ENCODE measurements around the gene CNN3. TPM values are rescaled to one million over a fixed set of nuclear protein-coding genes. Genes with fewer than 3 reads are reported as not detected.

CNN3 gene
- total and polyA plus RNA-seq, 4 donors, result 43.9 to 87.4 (median 69.6) TPM

GRCh38 chr1:94974824-94975223 lies 47.9 kb upstream of the CNN3 start (continued):
- TF ChIP-seq REST (IDR thresholded peaks at IDR 0.05) (no peak), HNF4A (conservative IDR thresholded peaks at IDR 0.05) (no peak), JUND (IDR thresholded peaks at IDR 0.05) (no peak)

GRCh38 chr1:94974241-94974640 lies 47.3 kb upstream of the CNN3 start:
- Histone ChIP-seq H3K9me3 (ENCODE audit: control insufficient read depth in 4 of 4, low read length in 3 of 4) (no peaks in the 10 kb centered on the region), H3K4me3 (ENCODE audit: low read depth in 1 of 3, low read length in 3 of 3) (no peak overlapping the region), H3K27me3 (ENCODE audit: control insufficient read depth in 4 of 4, insufficient read depth in 4 of 4, low read length in 3 of 4) (no peaks in the 10 kb centered on the region), H3K9ac (ENCODE audit: low read depth in 1 of 2, low read length in 2 of 2) (no peak overlapping the region), H3K4me1 (ENCODE audit: control insufficient read depth in 4 of 4, insufficient read depth in 4 of 4, low read length in 3 of 4) (no peaks in the 10 kb centered on the region), H3K27ac (ENCODE audit: low read depth in 1 of 2, low read length in 2 of 2) (peak overlapping the region; percentile 29 to 50), H3K36me3 (ENCODE audit: control insufficient read depth in 4 of 4, insufficient read depth in 3 of 4, low read depth in 1 of 4, low read length in 3 of 4) (no peaks in the 10 kb centered on the region)
- TF ChIP-seq RAD21 (IDR thresholded peaks at IDR 0.05), result peak in 1 of 2 donors; percentile 4
- TF ChIP-seq MAX (IDR thresholded peaks at IDR 0.05), result peak; percentile 10
- no peak for TF ChIP-seq FOXA1 (IDR thresholded peaks at IDR 0.05)
- no peak for TF ChIP-seq EGR1 (IDR thresholded peaks at IDR 0.05; ENCODE audit: low read depth in 2 of 2)
- TF ChIP-seq JUND (IDR thresholded peaks at IDR 0.05), result peak in 1 of 2 donors; percentile 19
- TF ChIP-seq SP1 (IDR thresholded peaks at IDR 0.05), result no peak
- WGBS, result 73% methylated on average over 1 of the region's 1 CpG
- DNase-seq (ENCODE audit: low spot score), result no peak

- H3K27me3 ChIP-seq (ENCODE audit: control insufficient read depth in 4 of 4, insufficient read depth in 4 of 4, low read length in 3 of 4), result no peaks in the 10 kb centered on the region
- WGBS, result 91% methylated on average over 8 of the region's 8 CpGs
- H3K27ac ChIP-seq (ENCODE audit: low read depth in 1 of 2, low read length in 2 of 2), result peak overlapping the region; percentile 23 to 37
- no peak overlapping the region for H3K9ac ChIP-seq (ENCODE audit: low read depth in 1 of 2, low read length in 2 of 2)
- TF ChIP-seq RXRA (IDR thresholded peaks at IDR 0.05) (no peak), ZBTB33 (IDR thresholded peaks at IDR 0.05) (no peak), HNF4A (conservative IDR thresholded peaks at IDR 0.05) (no peak), NR2F2 (IDR thresholded peaks at IDR 0.05) (no peak), YY1 (IDR thresholded peaks at IDR 0.05) (no peak), ATF3 (IDR thresholded peaks at IDR 0.05) (no peak), JUND (IDR thresholded peaks at IDR 0.05) (no peak), SP1 (IDR thresholded peaks at IDR 0.05) (no peak), MAX (IDR thresholded peaks at IDR 0.05) (no peak), FOXA1 (IDR thresholded peaks at IDR 0.05) (no peak), FOXA2 (IDR thresholded peaks at IDR 0.05) (no peak), CTCF (IDR thresholded peaks at IDR 0.05; ENCODE audit: low read depth, low read length, missing input control) (no peak), REST (IDR thresholded peaks at IDR 0.05) (no peak), GABPA (IDR thresholded peaks at IDR 0.05 in 1 of 2, conservative IDR thresholded peaks at IDR 0.05 in 1 of 2) (no peak), EGR1 (IDR thresholded peaks at IDR 0.05; ENCODE audit: low read depth in 2 of 2) (no peak)
- no peak overlapping the region for H3K4me3 ChIP-seq (ENCODE audit: low read depth in 1 of 3, low read length in 3 of 3)
- no peak for DNase-seq (ENCODE audit: low spot score)
- no peaks in the 10 kb centered on the region for H3K9me3 ChIP-seq (ENCODE audit: control insufficient read depth in 4 of 4, low read length in 3 of 4)
- no peaks in the 10 kb centered on the region for H3K4me1 ChIP-seq (ENCODE audit: control insufficient read depth in 4 of 4, insufficient read depth in 4 of 4, low read length in 3 of 4)
- H3K36me3 ChIP-seq (ENCODE audit: control insufficient read depth in 4 of 4, insufficient read depth in 3 of 4, low read depth in 1 of 4, low read length in 3 of 4), result no peaks in the 10 kb centered on the region
Measured at GRCh38 chr1:94973309-94973922, 46.5 kb upstream of the CNN3 start.

All from liver (tissue), 9 donors.